Ecto neural progenitor cell (in vitro differentiated cells): ENCODE data around the gene CIAO3.

ENCODE experiments used
- DNase-seq: peaks from one replicate; pipeline ENCODE4 v3.0.0-alpha.2; 2018; ENCODE audit warnings: low spot score

Gene CIAO3

DNA sequence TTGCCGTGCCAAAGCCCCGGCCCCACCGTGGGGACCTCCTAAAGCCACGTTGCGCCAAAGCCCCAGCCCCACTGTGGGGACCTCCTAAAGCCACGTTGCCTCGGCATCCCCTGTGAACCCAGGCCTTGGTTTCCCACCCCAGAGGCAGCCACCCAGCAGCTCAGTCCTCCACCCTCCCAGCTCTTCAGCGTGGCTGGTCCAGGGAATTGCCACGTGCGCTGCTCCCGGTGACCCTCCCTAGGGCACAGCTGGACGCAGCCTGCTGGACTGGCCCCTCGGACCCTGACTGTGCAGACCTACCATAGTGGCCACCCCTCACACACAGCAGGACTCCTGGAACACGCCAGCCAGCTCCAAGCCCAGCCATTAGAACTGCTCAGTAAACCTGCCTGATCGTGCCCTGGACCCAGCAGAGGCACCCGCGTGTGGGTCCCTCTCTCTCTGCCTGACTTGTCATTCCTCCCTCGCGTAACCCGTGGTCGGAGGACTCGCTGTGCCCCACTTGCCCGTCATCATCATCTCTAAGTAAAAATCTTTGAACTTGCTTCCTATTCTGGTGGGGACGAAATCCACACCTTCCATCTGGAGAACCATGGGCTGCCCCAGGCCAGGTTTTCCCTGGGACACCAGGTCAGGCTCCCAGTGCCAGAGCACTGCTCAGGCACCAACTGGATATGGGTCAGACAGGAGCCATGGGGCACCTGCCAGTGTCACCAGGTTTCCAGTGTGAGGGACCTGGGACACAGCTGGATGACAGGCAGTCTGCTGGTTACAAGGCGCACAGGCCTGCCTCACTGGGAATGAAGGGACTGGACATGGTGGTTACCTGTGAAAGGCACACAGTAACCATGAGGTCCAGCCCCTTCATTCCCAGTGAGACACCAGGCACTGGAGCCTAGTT lies 5.6 kb downstream of the CIAO3 start:
- no peak for DNase-seq

- DNase-seq: no peak
These were observed 6.4 kb downstream of the CIAO3 start for GRCh38 chr16:734208-734980.

DNA sequence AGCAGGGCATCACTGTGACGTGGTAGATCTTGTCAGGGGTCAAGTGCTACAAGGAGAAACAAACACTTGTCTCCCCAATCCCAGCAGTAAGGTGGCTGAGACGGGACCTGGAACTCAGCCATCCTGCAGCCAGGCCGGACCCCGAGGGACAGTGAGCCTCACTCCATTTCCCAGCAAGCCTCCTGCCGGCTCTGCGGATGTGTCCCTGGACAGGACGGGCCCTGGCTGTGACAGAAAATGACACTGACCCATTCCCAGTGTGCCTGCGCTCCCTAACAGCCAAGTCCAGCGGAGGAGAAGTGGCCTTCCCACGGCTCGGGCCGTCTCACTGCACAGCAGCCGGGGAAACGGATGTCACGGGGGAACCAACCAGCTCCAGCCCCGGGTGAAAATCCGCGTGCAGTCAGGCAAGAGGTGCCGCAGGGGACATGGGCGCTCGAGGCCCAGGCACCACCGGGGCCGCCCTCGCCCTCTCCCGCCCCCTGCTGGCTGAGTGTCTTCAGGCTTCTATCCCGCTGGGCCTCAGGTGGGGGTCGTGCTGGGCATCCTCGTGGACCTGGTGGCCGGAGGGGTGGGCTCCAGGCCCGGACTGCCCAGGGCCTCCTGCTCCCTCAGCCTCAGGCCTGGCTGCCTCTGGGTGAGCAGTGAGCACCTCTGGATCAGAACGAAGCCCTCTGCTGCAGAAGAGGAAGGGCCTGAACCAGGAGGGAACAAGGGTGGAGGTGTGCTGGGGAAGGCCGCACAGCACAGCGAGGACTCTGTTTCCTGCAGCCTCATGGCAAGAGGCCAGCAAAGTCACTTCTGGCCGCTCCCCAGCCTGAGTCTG lies 7.2 kb downstream of the CIAO3 start:
- no peak for DNase-seq

DNA sequence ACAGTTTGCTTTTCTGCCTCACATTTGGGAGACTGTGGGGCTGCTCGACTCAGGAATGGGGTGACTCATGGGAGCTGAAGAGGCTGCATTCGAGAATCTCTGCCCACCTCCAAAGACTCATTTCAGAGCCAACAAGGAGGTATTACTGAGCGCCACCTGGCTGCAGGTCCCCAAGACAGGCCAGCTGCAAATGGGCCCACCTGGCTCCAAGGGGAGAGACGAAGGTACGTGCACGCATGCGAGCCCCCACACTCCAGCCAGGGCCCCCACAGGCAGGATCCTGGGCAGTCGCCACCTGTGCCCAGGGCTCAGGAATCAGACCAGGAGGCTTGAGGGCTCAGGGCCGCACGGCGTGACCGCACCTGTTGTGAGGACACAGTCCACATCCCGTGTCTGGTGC lies 7.9 kb downstream of the CIAO3 start:
- no peak for DNase-seq

DNA sequence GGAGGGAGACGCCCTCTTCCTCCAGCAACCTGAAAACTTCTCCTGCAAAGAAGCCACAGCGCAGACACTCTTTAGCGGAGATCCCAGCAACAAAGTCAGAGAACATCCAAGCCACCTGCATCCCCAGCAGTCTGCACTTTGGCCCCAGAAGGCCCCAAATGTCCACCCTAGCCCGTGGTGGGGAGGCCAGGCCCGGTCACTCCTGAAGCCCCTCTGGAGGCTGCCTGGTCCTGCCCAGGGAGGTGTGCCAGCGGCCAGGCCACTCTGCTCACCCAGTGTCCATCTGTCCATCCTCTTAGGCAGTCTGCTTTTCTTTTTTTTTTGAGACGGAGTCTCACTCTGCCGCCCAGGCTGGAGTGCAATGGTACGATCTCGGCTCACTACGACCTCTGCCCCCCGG lies 8.5 kb downstream of the CIAO3 start:
- DNase-seq: no peak

- DNase-seq: no peak
These were observed 9.9 kb downstream of the CIAO3 start for GRCh38 chr16:730666-731509.

DNA sequence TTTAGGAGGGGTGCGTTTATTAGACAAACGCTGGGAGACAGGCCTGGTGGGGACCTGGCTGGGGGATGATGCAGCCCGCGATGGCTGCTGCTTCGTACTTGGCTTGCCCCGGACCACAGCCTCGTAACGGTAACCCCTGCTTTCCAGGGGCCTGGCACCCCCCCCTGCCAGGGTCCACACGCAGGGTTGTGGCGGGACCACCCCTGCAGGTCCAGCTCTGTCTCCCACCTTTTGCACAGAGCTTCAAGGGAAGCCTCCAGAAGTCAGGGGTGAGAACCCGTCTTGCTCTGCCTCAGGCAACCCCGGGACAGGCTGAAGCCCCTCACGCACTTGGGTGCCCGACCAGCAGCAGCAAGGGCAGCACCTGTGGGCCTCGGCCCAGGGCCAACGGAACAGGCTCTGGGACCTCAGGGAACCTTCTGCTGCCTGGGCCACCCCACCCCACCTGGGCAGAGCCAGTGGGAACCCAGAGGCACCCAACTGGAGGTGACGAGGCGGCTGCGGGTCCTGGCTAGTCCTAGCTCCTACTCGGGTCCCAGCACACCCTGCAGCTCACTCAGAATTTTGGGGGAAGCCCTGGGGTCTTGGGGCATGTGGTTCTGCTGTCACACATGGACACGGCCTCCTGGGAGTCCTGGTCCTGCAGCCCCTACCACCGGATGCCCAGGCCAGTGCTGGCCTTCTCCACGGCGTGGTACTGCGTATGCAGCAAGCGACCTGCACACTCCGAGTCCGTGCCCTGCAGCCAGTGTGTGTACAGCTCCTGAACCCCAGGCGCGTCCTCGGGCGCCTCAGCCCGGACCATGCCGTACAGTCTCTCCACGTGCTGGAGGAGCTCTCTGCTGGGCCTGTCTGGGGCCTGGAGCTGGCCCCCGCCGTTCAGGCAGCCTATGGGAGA lies 10.8 kb downstream of the CIAO3 start:
- DNase-seq: no peak

DNA sequence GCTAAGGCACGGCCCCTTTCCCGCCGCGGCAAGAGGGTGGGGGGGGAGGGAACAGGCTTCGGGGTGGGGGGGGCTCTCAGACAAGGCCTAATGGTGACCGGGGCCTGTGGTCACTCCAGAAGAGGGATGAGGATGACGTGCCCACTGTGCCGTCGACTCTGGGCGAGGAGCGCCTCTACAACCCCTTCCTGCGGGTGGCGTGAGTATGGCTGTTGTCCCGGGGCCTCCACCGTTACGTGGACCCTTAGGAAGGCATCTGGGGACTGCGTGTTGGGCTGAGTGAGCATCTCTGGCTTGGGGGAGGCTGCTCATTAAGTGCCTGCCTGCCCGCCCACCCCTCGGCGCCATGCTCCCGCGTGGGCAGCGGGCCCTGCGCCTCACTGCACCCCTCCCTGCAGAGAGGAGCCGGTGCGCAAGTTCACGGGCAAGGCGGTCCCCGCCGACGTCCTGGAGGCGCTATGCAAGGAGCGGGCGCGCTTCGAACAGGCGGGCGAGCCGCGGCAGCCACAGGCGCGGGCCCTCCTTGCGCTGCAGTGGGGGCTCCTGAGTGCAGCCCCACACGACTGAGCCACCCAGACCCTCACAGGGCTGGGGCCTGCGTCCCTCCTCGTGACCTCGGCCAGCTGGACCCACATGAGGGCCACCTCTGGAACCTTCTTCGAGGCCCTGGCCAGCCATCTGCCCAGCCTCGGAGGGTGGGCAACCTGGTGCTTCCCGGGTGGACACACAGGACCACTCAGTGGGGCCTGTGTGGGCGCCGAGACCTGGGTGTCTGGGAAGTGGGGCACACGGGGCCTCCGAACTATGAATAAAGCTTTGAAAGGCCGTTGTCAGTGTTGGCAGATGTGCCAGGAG lies 11.7 kb downstream of the CIAO3 start:
- no peak for DNase-seq

DNA sequence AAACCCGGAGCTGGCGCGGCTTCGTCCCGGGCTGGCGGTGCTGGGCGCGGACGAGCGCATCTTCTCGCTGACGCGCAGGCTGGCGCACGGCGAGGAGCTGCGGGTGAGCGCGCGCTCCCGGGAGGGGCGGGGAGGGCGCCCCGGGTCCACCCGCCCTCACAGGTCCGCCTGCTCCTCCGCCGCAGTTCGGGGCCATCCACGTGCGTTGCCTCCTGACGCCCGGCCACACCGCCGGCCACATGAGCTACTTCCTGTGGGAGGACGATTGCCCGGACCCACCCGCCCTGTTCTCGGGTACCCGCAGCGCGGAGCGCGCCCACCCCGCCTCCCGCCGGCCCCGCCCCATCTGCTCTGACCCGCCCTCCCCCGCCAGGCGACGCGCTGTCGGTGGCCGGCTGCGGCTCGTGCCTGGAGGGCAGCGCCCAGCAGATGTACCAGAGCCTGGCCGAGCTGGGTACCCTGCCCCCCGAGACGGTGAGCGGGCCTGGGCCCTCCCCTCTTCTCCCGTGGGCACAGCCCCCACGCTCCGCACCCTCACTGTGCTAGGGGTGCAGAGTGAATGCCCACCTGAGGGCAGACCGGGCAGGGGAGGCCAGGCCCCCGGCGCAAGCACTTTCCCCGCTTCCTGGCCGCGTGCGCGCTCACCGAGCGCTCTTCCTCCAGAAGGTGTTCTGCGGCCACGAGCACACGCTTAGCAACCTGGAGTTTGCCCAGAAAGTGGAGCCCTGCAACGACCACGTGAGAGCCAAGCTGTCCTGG lies 12.5 kb downstream of the CIAO3 start:
- DNase-seq: no peak

DNA sequence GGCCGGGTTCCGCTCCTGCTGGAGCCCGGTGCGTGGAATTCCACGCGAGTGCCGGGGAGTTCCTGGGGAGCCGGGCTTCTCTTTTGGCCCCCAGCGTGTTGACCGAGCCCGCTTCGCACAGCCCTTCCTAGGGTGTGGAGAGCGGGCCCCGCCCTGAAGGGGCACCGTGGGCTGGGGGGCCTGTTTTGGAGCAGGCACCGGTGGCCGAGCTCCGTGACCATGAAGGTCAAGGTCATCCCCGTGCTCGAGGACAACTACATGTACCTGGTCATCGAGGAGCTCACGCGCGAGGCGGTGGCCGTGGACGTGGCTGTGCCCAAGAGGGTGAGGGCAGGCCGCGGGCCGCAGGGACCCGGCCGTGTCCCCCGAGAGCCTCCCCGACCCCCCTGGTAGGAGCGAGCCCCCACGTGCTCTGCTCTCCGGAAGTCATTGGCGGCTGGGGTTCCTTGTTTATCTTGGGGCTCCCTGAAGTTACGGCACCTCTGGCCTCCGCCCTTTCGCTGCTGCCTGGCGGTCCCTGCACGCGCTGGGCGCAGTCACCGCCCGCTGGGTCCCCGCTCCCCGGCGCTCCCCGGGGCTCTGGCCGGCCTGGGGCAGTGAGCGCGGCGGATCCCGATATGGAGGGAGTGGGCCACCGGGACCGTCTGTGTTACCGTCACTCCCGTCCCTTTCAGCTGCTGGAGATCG lies 13.4 kb downstream of the CIAO3 start:
- DNase-seq: no peak

- peak; percentile 85 for DNase-seq
These were observed 14.1 kb downstream of the CIAO3 start, which contains the start of the genes CCDC78 and HAGHL for GRCh38 chr16:726438-727290. Gene CCDC78 (minus strand): TSS chr16:726443. CDS start chr16:726367, 76 bp downstream. Gene HAGHL (plus strand): TSS chr16:727106. CDS start chr16:727510, 404 bp downstream.

DNA sequence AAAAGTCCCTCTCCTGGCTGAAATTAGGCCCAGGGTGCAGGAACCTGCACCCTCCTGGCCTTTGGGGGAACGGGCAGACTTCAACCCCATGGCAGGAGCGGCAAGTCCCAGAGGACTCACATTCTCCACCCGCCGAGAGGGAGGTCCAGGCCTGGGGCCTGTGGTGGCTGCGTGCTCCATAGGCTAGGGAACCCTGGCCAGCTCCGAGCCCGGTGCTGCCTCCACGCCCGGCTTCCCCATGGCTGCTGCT lies 14.7 kb downstream of the CIAO3 start:
- no peak for DNase-seq

- no peak for DNase-seq
These were observed 15.2 kb downstream of the CIAO3 start for GRCh38 chr16:725463-726187.

GRCh38 chr16:725041-725376 lies 15.8 kb downstream of the CIAO3 start:
- DNase-seq: no peak

GRCh38 chr16:724188-725040 lies 16.4 kb downstream of the CIAO3 start:
- DNase-seq: no peak

DNA sequence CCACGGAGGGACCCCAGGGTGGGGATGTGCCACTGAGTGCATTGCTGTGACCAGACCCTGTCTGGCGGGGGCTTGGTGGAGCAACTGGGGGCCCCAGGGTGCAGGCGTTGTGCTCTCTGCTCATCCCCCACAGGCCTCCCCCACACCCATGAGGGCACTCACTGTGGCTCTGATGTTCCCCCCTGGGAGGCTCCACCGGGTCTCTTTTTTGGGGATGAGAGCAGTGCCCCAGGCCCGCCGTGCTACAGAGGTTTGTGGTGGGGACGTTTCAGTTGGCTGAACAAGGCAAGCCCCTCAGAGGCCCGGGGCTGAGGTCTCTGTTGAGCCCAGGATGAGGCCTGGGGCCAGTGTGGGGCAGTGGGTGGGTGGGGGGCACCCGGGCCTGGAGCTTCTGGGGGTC lies 17.1 kb downstream of the CIAO3 start:
- no peak for DNase-seq
